LNCAP (cell line): ENCODE data around the gene MTFR1L.

ENCODE experiments used
- TF ChIP-seq, protein P1 (sequence below): fragments of 450-650 bp; IDR thresholded peaks from 2 replicates; pipeline ENCODE4 v1.5.1; 2017; ENCODE audit warnings: mild to moderate bottlenecking

Gene MTFR1L

DNA sequence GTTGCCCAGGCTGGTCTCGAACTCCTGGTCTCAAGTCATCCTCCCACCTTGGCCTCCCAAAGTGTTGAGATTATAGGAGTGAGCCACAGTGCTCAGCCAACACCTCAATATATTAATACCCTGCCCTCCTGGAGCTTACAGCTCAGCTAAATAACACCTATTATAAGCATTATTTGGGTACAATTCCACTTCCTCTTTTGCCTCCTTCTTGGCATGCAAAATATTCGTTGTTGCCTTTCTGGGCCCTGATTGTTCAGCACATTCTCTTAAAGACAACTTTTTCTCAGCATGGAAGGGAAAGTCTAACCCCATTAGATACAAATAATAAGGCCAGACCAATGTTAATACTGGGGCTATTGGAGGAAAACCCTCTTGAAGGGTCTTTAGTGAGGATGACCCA, 53.0 kb downstream of the MTFR1L start:
- TF ChIP-seq, protein P1, sequence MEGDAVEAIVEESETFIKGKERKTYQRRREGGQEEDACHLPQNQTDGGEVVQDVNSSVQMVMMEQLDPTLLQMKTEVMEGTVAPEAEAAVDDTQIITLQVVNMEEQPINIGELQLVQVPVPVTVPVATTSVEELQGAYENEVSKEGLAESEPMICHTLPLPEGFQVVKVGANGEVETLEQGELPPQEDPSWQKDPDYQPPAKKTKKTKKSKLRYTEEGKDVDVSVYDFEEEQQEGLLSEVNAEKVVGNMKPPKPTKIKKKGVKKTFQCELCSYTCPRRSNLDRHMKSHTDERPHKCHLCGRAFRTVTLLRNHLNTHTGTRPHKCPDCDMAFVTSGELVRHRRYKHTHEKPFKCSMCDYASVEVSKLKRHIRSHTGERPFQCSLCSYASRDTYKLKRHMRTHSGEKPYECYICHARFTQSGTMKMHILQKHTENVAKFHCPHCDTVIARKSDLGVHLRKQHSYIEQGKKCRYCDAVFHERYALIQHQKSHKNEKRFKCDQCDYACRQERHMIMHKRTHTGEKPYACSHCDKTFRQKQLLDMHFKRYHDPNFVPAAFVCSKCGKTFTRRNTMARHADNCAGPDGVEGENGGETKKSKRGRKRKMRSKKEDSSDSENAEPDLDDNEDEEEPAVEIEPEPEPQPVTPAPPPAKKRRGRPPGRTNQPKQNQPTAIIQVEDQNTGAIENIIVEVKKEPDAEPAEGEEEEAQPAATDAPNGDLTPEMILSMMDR, result no peak

GRCh38 chr1:25873120-25873519, 53.4 kb downstream of the MTFR1L start:
- TF ChIP-seq, protein P1, result no peak

DNA sequence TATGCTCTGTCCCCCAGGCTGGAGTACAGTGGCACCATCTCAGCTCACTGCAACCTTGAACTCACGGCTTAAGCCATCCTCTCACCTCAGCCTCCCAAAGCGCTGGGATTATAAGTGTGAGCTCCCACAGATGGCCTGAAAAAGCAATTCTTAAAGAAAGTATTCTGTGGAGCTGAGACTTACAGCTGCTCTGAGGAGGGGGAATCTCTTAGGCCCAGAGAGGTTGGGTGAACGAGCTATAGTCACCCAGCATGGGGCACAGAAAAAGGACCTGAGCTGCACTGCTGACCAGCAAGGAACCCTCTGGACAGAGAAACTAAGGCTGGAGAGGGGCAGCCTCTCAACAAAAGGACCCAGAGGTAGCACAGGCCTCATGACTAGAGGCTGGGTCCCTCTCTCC, 54.5 kb downstream of the MTFR1L start:
- TF ChIP-seq, protein P1, result no peak

DNA sequence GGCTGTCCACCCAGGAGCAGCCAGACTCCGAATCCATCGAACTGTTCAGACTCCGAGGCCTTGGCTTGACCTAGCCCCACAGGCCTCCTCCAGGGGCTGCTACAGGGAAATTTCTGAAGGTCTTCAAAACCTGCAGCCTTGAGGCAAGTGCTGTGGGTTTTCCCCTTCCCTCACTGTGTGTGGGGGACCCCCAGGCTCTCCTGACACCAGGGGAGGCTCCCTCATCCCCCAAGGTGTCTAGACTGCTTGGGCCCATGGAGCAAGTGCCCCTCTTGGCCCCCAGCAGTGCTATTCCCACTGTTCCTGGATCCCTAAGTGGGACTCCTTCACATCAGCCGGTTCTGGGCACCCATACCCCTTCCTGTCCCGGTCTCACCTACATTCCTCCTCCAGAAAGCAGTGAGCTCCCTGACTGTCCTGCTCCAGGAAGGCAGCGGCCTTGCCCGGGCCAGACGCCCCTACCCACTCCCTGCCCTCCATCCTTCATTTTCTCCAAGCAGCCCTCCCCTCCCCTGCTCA, 54.9 kb downstream of the MTFR1L start:
- TF ChIP-seq, protein P1, result no peak

- TF ChIP-seq, protein P1, result no peak
Observed at GRCh38 chr1:25875154-25875855, 55.6 kb downstream of the MTFR1L start, which contains the start of gene PAQR7. Gene PAQR7, minus strand, starts transcription at chr1:25875708. Its CDS starts 11,869 bp downstream, at chr1:25863839.

- TF ChIP-seq, protein P1, result no peak
Observed at GRCh38 chr1:25875856-25876692, 56.3 kb downstream of the MTFR1L start.

- TF ChIP-seq, protein P1, result no peak
Observed at GRCh38 chr1:25876693-25877077, 56.9 kb downstream of the MTFR1L start.
